ENCODE results near the gene ASMTL.

DNA sequence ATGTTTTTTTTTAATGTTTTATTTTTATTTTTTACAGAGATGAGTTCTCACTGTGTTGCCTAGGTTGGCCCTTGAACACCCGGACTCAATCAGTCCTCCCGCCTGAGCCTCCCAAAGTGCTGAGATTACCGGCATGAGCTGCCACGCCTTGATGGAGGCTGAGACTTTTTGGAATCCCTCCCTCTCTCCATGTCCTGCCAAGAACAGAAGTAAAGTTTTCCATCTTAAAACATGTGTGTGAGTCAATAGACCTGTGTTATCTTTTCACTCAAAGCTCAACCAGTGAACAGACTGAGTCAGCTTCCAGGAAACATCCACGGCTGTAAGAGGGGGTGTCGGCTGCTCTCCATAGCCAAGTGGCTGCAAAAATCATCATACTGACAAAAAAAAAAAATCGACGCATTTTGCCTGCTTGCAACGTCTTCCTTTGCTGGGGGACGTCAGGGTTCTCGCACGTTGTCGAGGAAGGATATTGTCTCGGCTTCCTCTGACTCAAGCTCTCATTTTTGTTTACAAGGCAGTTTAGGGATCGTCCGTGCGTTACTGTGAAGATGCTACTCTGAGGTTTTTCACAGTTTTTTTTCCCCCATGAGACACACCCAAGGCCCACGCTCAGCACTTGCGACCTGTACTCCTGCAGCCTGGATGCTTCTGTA, 10.0 kb upstream of the ASMTL start:
- TF ChIP-seq, protein P1, sequence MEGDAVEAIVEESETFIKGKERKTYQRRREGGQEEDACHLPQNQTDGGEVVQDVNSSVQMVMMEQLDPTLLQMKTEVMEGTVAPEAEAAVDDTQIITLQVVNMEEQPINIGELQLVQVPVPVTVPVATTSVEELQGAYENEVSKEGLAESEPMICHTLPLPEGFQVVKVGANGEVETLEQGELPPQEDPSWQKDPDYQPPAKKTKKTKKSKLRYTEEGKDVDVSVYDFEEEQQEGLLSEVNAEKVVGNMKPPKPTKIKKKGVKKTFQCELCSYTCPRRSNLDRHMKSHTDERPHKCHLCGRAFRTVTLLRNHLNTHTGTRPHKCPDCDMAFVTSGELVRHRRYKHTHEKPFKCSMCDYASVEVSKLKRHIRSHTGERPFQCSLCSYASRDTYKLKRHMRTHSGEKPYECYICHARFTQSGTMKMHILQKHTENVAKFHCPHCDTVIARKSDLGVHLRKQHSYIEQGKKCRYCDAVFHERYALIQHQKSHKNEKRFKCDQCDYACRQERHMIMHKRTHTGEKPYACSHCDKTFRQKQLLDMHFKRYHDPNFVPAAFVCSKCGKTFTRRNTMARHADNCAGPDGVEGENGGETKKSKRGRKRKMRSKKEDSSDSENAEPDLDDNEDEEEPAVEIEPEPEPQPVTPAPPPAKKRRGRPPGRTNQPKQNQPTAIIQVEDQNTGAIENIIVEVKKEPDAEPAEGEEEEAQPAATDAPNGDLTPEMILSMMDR (IDR thresholded peaks at IDR 0.05) = no peak
- TF ChIP-seq POLR2A (IDR thresholded peaks at IDR 0.05) (no peak), POLR2AphosphoS5 (IDR thresholded peaks at IDR 0.05) (no peak)

All from prostate gland (tissue), 2 donors.